Spinal cord (tissue), 10 donors: ENCODE data around the gene MAT2A. TPM values are rescaled to one million over a fixed set of nuclear protein-coding genes. Genes with fewer than 3 reads are reported as not detected.

Source experiments
- DNase-seq, 6 donors: peaks; one replicate each; pipeline versions ENCODE4 v3.0.0 to v3.0.0-alpha.2; 2013 to 2015; ENCODE audit warnings: low spot score in 6 of 6, low read depth in 4 of 6
- H3K27ac ChIP-seq: one replicate; pipeline ENCODE4 v1.5.1; 2013; ENCODE audit warnings: low read depth, low read length, control low read depth
- H3K27me3 ChIP-seq: one replicate; pipeline ENCODE4 v1.6.1; 2013; ENCODE audit warnings: low read length; ENCODE audit not compliant: control insufficient read depth, insufficient read depth
- H3K36me3 ChIP-seq: one replicate; pipeline ENCODE4 v1.6.1; 2013; ENCODE audit warnings: low read length; ENCODE audit not compliant: control insufficient read depth, insufficient read depth
- H3K4me1 ChIP-seq: one replicate; pipeline ENCODE4 v1.6.1; 2013; ENCODE audit warnings: low read length; ENCODE audit not compliant: control insufficient read depth, insufficient read depth
- H3K4me3 ChIP-seq: one replicate; pipeline ENCODE4 v1.5.1; 2013; ENCODE audit warnings: low read depth, low read length, control low read depth
- H3K9me3 ChIP-seq: one replicate; pipeline ENCODE4 v1.6.1; 2013; ENCODE audit warnings: low read length; ENCODE audit not compliant: control insufficient read depth, insufficient read depth
- WGBS: methylation state at CpG from one replicate; pipeline ENCODE4 v1.1.5; 2013; ENCODE audit warnings: missing lambda C conversion rate; ENCODE audit not compliant: insufficient coverage; 5-methylcytosine and 5-hydroxymethylcytosine counted together
- long read RNA-seq, 4 donors: transcript quantifications; one replicate each; lab custom pipeline, GENCODE V29; 2026
- polyA plus RNA-seq, 2 donors: library from polyadenylated mRNA; unstranded; fragments of 120-200 nt; gene quantifications; one replicate each; pipeline ENCODE4 v1.2.1, GENCODE V29; 2013; ENCODE audit not compliant: insufficient read length in 2 of 2
- total RNA-seq, 2 donors: library from RNA; depleted of rRNA in 1 of 2; stranded (reverse); fragments of 120-200 nt in 1 of 2; fragments of >200 nt in 1 of 2; gene quantifications; one replicate each; pipeline versions ENCODE4 v1.2.3 to v1.2.4, GENCODE V29; 2013 to 2014
- donor health status: healthy.

The MAT2A gene
- total RNA-seq, result 100 to 1,000 TPM; 112 to 119 TPM
- polyA plus RNA-seq, result 100 to 1,000 TPM; 327 to 337 TPM
- long read RNA-seq, donor 1, transcript MAT2A-201 (9 exons, 2,819 nt), result major isoform, 21 of 131 reads
- long read RNA-seq, donor 1, partial matches to known transcripts, result 106 of 131 reads
- long read RNA-seq, donor 1, other reads (novel, unspliced or antisense), result 0 of 131 reads
- long read RNA-seq, donor 2, transcript MAT2A-201 (9 exons, 2,819 nt), result major isoform, 10 of 32 reads
- long read RNA-seq, donor 2, partial matches to known transcripts, result 22 of 32 reads
- long read RNA-seq, donor 2, other reads (novel, unspliced or antisense), result 0 of 32 reads
- long read RNA-seq, donor 3, transcript MAT2A-201 (9 exons, 2,819 nt), result major isoform, 25 of 96 reads
- long read RNA-seq, donor 3, partial matches to known transcripts, result 71 of 96 reads
- long read RNA-seq, donor 3, other reads (novel, unspliced or antisense), result 0 of 96 reads
- long read RNA-seq, donor 4, transcript MAT2A-201 (9 exons, 2,819 nt), result major isoform, 23 of 336 reads
- long read RNA-seq, donor 4, partial matches to known transcripts, result 306 of 336 reads
- long read RNA-seq, donor 4, other reads (novel, unspliced or antisense), result 6 of 336 reads

DNA sequence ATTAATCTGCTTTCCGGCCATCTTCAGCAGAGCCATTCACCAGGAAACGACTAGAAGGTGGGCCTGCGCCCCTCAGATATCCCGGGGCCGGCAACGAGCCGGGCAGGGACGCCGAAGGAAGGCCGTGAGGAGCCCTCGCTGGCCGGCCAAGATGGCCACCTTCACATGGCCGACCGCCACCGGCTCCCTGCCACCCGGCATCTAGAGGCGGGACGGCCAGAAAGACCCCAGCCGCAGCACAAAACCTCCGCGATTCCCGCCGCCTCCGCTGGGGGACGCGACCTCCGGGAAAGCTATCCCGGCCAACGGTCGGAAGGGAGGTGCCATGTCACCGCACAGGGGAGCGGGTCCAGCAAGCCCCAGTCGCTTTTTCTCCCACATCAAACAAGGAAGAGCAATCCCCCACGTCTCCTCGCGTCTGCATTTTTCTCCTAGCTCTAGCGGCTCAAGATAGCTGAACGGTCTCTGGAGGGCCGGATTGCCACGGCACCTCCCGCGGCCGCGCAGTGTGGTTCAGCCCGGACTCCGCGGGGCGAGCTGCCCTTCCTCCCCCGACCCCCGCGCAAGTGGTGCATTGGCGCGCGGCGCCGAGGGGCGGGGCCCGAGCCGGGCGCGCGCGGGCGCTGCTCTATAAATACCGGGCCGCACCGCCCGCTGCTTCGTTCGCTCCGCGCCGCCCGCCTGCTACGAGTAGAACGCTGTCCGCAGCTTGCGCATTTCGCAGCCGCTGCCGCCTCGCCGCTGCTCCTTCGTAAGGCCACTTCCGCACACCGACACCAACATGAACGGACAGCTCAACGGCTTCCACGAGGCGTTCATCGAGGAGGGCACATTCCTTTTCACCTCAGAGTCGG is at the start of gene MAT2A:
TSS of gene MAT2A (plus strand) at position 662 of the 854 bp plus-strand sequence. CDS start at position 782, 120 bp downstream.
- peak; percentile 85 to 98 (median 95) for DNase-seq
- H3K36me3 ChIP-seq, result peaks cover 13% of the 10 kb centered on the region
- H3K9me3 ChIP-seq, result no peaks in the 10 kb centered on the region
- peak within 1 kb of the TSS; percentile 100 for H3K27ac ChIP-seq
- no peaks in the 10 kb centered on the region for H3K27me3 ChIP-seq
- H3K4me3 ChIP-seq, result peak within 1 kb of the TSS; percentile 97
- peaks cover 14% of the 10 kb centered on the region for H3K4me1 ChIP-seq
- under 1% methylated on average over 92 of the region's 92 CpGs for WGBS

- Histone ChIP-seq H3K4me3 (no peak overlapping the region), H3K4me1 (no peaks in the 10 kb centered on the region), H3K9me3 (peaks cover 1% of the 10 kb centered on the region), H3K27me3 (no peaks in the 10 kb centered on the region), H3K27ac (no peak overlapping the region), H3K36me3 (no peaks in the 10 kb centered on the region)
- no peak for DNase-seq
- 100% methylated on average over 2 of the region's 3 CpGs for WGBS
These were observed 47.9 kb upstream of the MAT2A start for GRCh38 chr2:85490861-85491755.

- no peak overlapping the region for H3K4me3 ChIP-seq
- no peaks in the 10 kb centered on the region for H3K9me3 ChIP-seq
- no CpG with 5 or more reads among the region's 1 CpG for WGBS
- no peak for DNase-seq
- H3K36me3 ChIP-seq, result no peaks in the 10 kb centered on the region
- H3K4me1 ChIP-seq, result no peaks in the 10 kb centered on the region
- no peaks in the 10 kb centered on the region for H3K27me3 ChIP-seq
- no peak overlapping the region for H3K27ac ChIP-seq
These were observed 42.5 kb upstream of the MAT2A start for GRCh38 chr2:85496436-85496835.

- H3K9me3 ChIP-seq, result no peaks in the 10 kb centered on the region
- H3K4me3 ChIP-seq, result no peak overlapping the region
- no peaks in the 10 kb centered on the region for H3K27me3 ChIP-seq
- no CpG with 5 or more reads among the region's 4 CpGs for WGBS
- H3K36me3 ChIP-seq, result no peaks in the 10 kb centered on the region
- no peaks in the 10 kb centered on the region for H3K4me1 ChIP-seq
- no peak for DNase-seq
- no peak overlapping the region for H3K27ac ChIP-seq
These were observed 40.9 kb upstream of the MAT2A start for GRCh38 chr2:85497944-85498630.

DNA sequence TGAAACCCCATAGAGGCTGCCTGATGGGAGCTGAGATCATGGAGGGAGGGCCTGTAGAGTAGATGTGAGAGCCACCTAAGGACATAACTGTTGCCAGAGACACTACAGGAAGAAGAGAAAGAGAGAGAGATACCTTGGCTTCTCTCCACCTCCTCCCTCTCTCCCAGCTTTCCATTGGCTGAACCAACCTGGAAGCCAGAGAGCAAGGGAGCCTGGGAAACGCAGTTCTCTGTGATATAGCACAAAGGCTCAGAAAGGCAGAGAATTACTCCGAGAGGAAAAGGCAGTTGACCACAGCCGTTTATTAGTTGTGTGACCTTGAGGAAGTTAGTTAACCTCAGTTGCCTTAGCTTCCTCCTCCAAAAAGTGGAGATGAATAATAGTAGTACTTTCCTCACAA is 37.7 kb upstream of the MAT2A start:
- Histone ChIP-seq H3K4me1 (peaks cover 4% of the 10 kb centered on the region), H3K36me3 (no peaks in the 10 kb centered on the region), H3K27ac (no peak overlapping the region), H3K9me3 (no peaks in the 10 kb centered on the region), H3K27me3 (no peaks in the 10 kb centered on the region), H3K4me3 (no peak overlapping the region)
- DNase-seq, result no peak
- WGBS, result no CpG with 5 or more reads among the region's 3 CpGs

- Histone ChIP-seq H3K27me3 (no peaks in the 10 kb centered on the region), H3K4me1 (peaks cover 4% of the 10 kb centered on the region), H3K4me3 (no peak overlapping the region), H3K36me3 (no peaks in the 10 kb centered on the region), H3K9me3 (no peaks in the 10 kb centered on the region), H3K27ac (no peak overlapping the region)
- DNase-seq, result no peak
- WGBS, result 71% methylated on average over 3 of the region's 3 CpGs
These were observed 36.2 kb upstream of the MAT2A start for GRCh38 chr2:85502720-85503119.

GRCh38 chr2:85503168-85503850 is 35.7 kb upstream of the MAT2A start:
- Histone ChIP-seq H3K36me3 (no peaks in the 10 kb centered on the region), H3K27me3 (no peaks in the 10 kb centered on the region), H3K9me3 (no peaks in the 10 kb centered on the region), H3K4me1 (peaks cover 4% of the 10 kb centered on the region), H3K4me3 (no peak overlapping the region), H3K27ac (no peak overlapping the region)
- no peak for DNase-seq
- 87% methylated on average over 17 of the region's 17 CpGs for WGBS
